Activated T-helper 1 cell treated with anti-CD3 and anti-CD28 coated beads, Interleukin-12 subunit alpha, Interleukin-12 subunit beta, Interleukin-2, Interleukin-4 antibody, amounts not matched to agents 30 ng/mL and 10 ng/mL and 1 ng/mL, durations not matched to agents 14 hours and 24 hours and 36 hours (primary cell): Measurements from ENCODE around the gene PEAK3. TPM values are rescaled to one million over a fixed set of nuclear protein-coding genes. Genes with fewer than 3 reads are reported as not detected.

Experiments
- DNase-seq: peaks from one replicate; pipeline ENCODE4 v3.0.0; 2021; ENCODE audit warnings: low spot score
- H3K27ac Mint-ChIP-seq: one replicate; pipeline ENCODE4 v1.8.0; 2021; ENCODE audit warnings: mild to moderate bottlenecking, mixed read lengths
- H3K27me3 Mint-ChIP-seq: one replicate; pipeline ENCODE4 v1.8.0; 2022; ENCODE audit warnings: mild to moderate bottlenecking, moderate library complexity, mixed read lengths; ENCODE audit not compliant: insufficient read depth
- H3K36me3 Mint-ChIP-seq: one replicate; pipeline ENCODE4 v1.8.0; 2021; ENCODE audit warnings: low read depth, mixed read lengths
- H3K4me1 Mint-ChIP-seq: one replicate; pipeline ENCODE4 v1.8.0; 2021; ENCODE audit warnings: low read depth, mixed read lengths
- H3K4me3 Mint-ChIP-seq: one replicate; pipeline ENCODE4 v1.8.0; 2021; ENCODE audit warnings: mild to moderate bottlenecking, moderate library complexity, mixed read lengths
- H3K9me3 Mint-ChIP-seq: one replicate; pipeline ENCODE4 v1.8.0; 2021; ENCODE audit warnings: mixed read lengths
- intact Hi-C: fragments of 100-400 bp; cut with micrococcal nuclease; formaldehyde crosslinking; loops from one replicate; pipeline ENCODE4 v1.15.1; 2024
- total RNA-seq: library from RNA; stranded (reverse); gene quantifications from 2 replicates; pipeline ENCODE4 v1.2.3, GENCODE V29; 2022

Gene PEAK3
- total RNA-seq, 1 donor from 2014 or later = 0.16 TPM

DNA sequence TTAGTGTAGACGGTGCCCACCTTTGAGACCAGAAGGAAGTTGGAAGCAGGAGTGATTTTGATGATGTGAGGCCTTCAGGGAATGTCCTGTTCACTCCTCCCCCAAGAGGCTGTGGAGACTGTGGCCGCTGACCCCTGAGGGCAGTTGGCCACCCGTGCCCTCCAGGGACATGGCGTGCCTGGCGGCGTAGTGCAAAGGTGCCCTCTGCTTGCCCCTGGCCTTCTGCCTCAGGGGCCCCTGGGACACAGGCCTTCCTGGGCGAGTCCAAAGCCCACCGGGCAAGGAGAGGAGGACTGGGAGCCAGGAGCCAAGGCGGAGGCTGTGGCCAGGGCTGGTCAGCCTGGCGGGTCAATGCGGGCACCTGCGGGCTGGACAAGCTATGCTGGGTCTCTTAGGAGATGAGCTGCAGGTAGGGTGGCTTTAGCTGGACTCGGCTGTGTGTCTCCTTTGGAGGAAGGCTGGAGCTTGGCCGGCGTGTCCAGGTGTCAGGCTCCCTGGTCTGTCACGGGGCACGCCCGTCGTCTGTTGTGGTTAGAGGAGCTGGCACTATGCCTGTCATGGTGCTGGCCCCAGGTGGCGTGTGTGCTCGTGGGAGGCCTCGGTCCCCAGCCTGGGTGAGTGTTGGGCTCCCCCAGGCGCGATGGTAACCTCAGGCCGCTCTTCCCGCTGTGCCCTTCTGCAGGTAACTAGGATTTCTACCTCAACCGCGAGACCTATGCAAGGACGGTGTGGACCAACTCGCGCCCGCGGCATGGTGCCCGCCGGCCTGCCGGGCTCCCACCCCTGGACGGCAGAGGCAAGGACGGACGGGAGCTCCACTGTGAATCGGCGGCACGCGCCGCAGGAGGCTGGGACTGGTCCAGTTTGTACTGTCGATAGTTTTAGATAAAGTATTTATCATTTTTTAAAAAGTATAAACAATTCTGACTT, 52.6 kb downstream of the PEAK3 start:
- peaks cover 5% of the 10 kb centered on the region for H3K4me1 Mint-ChIP-seq
- H3K27ac Mint-ChIP-seq = no peak overlapping the region
- H3K36me3 Mint-ChIP-seq = peaks cover 28% of the 10 kb centered on the region
- H3K27me3 Mint-ChIP-seq = no peaks in the 10 kb centered on the region
- DNase-seq = no peak
- intact Hi-C loops = no loop called here
- no peak overlapping the region for H3K4me3 Mint-ChIP-seq
- no peaks in the 10 kb centered on the region for H3K9me3 Mint-ChIP-seq

DNA sequence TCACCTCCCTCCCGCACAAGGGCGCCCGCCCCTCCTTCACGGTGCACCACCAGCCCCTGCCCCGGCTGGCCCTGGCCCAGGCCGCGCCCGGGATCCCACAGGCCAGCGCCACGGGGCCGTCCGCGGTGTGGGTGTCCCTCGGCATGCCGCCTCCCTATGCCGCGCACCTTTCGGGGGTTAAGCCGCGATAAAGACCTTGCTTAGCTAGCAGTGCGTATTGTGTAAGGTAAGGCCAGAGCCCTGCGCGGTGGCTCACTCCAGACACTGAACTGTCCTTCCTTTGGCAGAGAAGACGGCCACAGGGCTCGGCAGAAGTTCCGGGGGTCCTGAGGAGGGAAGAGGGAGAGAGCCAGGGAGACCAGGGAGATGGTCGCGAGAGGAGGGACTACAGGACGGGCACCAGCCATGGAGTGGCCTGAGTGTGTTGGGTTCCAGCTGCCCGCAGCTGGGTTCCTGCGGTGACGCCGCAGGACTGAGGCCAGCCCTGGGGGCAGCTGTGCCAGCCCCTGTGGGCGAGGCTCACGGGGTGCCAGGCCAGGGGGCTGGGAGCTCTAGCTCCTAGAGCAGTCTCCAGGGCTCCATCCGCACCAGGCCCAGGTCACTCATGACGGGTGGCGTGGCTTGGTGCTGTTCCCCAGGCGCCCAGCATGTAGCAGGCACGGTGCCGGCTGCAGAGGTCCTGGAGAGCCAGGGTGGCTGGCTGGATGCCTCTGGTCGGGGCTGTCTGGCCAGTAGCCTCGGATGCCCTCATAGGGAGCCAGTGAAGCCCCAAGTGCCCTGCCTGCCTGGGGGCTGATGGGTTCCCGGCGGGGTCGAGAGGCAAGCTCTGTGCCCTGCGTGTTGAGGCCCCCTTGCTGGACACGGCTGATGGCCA, 53.6 kb downstream of the PEAK3 start:
- H3K27ac Mint-ChIP-seq = no peak overlapping the region
- H3K4me1 Mint-ChIP-seq = no peaks in the 10 kb centered on the region
- H3K27me3 Mint-ChIP-seq = no peaks in the 10 kb centered on the region
- DNase-seq = no peak
- H3K9me3 Mint-ChIP-seq = no peaks in the 10 kb centered on the region
- H3K4me3 Mint-ChIP-seq = no peak overlapping the region
- intact Hi-C loops = no loop called here
- peaks cover 27% of the 10 kb centered on the region for H3K36me3 Mint-ChIP-seq

DNA sequence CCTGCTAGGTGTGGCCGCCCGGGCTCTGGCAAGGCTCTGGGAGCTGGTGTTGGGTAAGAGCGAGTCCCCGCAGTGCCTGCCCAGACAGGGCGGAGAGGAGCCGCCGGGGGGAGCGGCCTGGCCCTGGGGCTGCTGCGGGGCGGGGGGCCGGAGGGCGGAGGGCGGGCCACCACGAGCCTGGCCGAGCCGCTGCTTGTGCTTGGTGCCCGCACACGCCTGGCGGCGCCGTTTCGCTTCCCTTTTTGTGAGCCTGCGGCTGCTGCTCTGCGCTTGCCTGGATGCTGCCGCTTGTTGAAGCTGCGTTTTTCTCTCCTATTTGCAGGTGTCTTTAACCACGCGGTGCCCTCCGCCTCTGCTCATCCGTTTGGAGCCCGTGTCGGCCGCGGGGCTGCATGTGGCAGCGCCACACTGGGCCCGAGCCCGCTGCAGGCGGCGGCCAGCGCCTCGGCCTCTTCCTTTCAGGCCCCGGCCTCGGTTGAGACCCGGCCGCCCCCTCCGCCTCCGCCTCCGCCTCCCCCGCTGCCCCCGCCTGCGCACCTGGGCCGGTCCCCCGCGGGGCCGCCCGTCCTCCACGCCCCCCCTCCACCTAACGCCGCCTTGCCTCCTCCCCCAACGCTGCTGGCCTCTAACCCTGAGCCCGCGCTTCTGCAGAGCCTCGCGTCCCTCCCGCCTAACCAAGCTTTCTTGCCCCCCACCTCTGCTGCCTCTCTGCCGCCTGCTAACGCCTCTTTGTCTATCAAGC, 54.4 kb downstream of the PEAK3 start:
- intact Hi-C loops = no loop called here
- no peak overlapping the region for H3K4me3 Mint-ChIP-seq
- no peaks in the 10 kb centered on the region for H3K27me3 Mint-ChIP-seq
- no peak overlapping the region for H3K27ac Mint-ChIP-seq
- H3K4me1 Mint-ChIP-seq = no peaks in the 10 kb centered on the region
- peaks cover 24% of the 10 kb centered on the region for H3K36me3 Mint-ChIP-seq
- no peak for DNase-seq
- no peaks in the 10 kb centered on the region for H3K9me3 Mint-ChIP-seq

DNA sequence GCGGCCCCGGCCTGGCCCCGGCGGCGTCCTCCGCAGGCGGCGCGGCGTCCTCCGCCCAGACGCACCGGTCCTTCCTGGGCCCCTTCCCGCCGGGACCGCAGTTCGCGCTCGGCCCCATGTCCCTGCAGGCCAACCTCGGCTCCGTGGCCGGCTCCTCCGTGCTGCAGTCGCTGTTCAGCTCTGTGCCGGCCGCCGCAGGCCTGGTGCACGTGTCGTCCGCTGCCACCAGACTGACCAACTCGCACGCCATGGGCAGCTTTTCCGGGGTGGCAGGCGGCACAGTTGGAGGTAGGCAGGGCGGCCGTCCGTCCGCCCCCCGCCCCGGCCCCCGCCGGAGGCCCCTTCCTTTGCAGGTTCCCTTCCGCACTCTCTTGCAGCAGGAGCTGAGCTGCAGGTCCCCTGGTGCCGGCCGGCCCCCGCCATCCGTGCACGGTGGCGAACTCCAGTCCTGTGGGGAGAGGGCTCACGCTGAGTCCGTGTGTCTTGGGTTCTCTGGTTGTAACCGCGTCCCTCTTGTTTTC, 55.1 kb downstream of the PEAK3 start:
- Mint-ChIP-seq H3K4me1 (no peaks in the 10 kb centered on the region), H3K27ac (no peak overlapping the region), H3K36me3 (peaks cover 24% of the 10 kb centered on the region), H3K27me3 (no peaks in the 10 kb centered on the region), H3K4me3 (no peak overlapping the region), H3K9me3 (no peaks in the 10 kb centered on the region)
- no peak for DNase-seq
- intact Hi-C loops = no loop called here

DNA sequence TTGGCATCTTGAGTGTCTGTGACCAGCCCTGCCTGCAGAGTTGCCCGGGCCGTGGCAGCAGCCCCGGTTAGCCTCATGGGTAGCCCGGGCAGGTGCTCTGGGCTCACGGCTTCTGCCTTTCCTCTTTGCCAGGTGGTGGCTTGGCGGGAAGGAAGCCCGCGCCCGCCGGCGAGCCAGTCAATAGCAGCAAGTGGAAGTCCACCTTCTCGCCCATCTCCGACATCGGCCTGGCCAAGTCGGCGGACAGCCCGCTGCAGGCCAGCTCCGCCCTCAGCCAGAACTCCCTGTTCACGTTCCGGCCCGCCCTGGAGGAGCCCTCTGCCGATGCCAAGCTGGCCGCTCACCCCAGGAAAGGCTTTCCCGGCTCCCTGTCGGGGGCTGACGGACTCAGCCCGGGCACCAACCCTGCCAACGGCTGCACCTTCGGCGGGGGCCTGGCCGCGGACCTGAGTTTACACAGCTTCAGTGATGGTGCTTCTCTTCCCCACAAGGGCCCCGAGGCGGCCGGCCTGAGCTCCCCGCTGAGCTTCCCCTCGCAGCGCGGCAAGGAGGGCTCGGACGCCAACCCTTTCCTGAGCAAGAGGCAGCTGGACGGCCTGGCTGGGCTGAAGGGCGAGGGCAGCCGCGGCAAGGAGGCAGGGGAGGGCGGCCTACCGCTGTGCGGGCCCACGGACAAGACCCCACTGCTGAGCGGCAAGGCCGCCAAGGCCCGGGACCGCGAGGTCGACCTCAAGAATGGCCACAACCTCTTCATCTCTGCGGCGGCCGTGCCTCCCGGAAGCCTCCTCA, 55.7 kb downstream of the PEAK3 start:
- no peak overlapping the region for H3K27ac Mint-ChIP-seq
- peaks cover 20% of the 10 kb centered on the region for H3K36me3 Mint-ChIP-seq
- no peak overlapping the region for H3K4me3 Mint-ChIP-seq
- no peaks in the 10 kb centered on the region for H3K4me1 Mint-ChIP-seq
- H3K27me3 Mint-ChIP-seq = no peaks in the 10 kb centered on the region
- intact Hi-C loops = no loop called here
- no peak for DNase-seq
- H3K9me3 Mint-ChIP-seq = no peaks in the 10 kb centered on the region

DNA sequence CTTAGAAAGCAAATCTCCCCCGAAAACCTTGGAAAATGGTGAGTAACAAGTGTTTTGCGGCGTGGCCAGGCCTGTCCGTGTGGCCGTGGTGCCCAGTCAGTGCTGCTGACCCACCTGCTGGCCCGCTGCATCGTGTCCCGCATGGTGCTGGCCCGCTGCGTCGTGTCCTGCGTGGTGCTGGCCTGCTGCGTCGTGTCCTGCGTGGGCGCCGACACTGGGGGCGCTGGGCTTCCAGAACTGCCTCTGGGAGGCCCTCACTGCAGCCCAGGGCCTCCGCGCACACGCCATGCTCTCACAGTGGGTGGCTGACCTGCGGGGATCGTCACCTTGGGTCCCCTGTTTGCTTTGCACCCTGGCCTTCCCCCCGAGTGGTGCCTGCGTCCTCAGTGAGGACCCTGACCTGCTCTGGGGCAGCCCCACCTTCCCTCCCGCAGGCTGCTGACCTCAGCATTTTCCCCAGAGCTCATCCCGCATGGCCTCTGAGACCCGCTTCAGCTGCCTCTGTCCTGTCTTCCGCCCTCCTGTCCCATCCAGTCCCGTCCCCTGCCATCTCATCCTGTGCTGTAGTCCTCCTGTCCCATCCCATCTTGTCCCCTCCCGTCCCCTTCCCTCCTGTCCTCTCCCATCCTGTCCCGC, 56.4 kb downstream of the PEAK3 start:
- no peak overlapping the region for H3K4me3 Mint-ChIP-seq
- H3K27me3 Mint-ChIP-seq = no peaks in the 10 kb centered on the region
- intact Hi-C loops = no loop called here
- H3K4me1 Mint-ChIP-seq = no peaks in the 10 kb centered on the region
- peaks cover 24% of the 10 kb centered on the region for H3K36me3 Mint-ChIP-seq
- H3K9me3 Mint-ChIP-seq = no peaks in the 10 kb centered on the region
- H3K27ac Mint-ChIP-seq = no peak overlapping the region
- no peak for DNase-seq

DNA sequence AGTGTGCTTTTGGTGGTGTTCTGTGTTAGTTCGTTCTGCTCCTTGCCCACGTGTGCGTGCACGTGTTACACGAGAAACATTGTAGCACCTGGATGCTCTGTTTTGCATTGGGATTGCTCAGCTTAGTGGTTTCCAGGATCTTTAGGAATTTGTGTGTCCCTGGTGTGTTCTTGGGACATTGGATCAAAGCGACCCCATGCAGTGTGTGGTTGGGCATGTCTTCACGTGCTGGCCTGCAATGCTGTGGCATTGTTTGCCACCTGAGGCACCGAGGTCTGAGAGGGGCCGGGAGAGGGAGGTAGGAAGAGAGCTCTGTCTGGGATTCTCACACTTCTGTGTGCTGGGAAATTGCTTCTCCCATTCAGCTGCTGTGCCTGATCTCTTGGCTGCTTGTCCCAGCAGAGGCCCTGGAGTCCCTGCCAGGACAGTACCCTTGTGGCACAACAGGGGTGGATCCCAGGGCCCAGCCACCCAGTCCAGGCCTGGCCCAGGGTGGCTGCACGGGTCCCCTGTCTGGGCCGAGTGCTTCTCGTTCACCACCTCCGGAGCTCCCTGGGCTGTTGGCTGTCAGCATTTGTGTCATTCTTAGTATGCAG, 57.1 kb downstream of the PEAK3 start:
- no peak overlapping the region for H3K27ac Mint-ChIP-seq
- no peak for DNase-seq
- H3K4me3 Mint-ChIP-seq = no peak overlapping the region
- no peaks in the 10 kb centered on the region for H3K9me3 Mint-ChIP-seq
- no peaks in the 10 kb centered on the region for H3K27me3 Mint-ChIP-seq
- peaks cover 22% of the 10 kb centered on the region for H3K36me3 Mint-ChIP-seq
- no peaks in the 10 kb centered on the region for H3K4me1 Mint-ChIP-seq
- intact Hi-C loops = no loop called here

Other genes with a start within 250 kb of the PEAK3 start
- gene MKNK2, start 230.9 kb downstream of the PEAK3 start, total RNA-seq = 150 and 166 TPM in 2 replicates
- 161 and 167 TPM in 2 replicates for gene MOB3A, start 185.8 kb downstream of the PEAK3 start, total RNA-seq
- gene IZUMO4, start 185.3 kb downstream of the PEAK3 start, total RNA-seq = 6.7 and 7.1 TPM in 2 replicates
- gene AP3D1, start 130.6 kb downstream of the PEAK3 start, total RNA-seq = 120 and 124 TPM in 2 replicates
- gene DOT1L, start 118.2 kb downstream of the PEAK3 start, total RNA-seq = 119 and 128 TPM in 2 replicates
- gene PLEKHJ1, start 45.8 kb downstream of the PEAK3 start, total RNA-seq = 67.5 and 68.2 TPM in 2 replicates
- 153 and 169 TPM in 2 replicates for gene SF3A2, start 45.4 kb downstream of the PEAK3 start, total RNA-seq
- 2.2 and 4.5 TPM in 2 replicates for gene AMH, start 32.9 kb downstream of the PEAK3 start, total RNA-seq
- 0.34 TPM in 1 of 2 replicates, not detected in the other for gene JSRP1, start 25.8 kb downstream of the PEAK3 start, total RNA-seq
- gene LINGO3, start 26.0 kb upstream of the PEAK3 start, total RNA-seq = 0.18 and 0.24 TPM in 2 replicates
- gene LSM7, start 46.4 kb upstream of the PEAK3 start, total RNA-seq = 180 and 193 TPM in 2 replicates
- gene SPPL2B, start 46.5 kb upstream of the PEAK3 start, total RNA-seq = 71.2 and 71.4 TPM in 2 replicates
- gene TMPRSS9, start 78.1 kb upstream of the PEAK3 start, total RNA-seq = not detected in 2 replicates
- 178 and 185 TPM in 2 replicates for gene TIMM13, start 145.4 kb upstream of the PEAK3 start, total RNA-seq
- 109 and 116 TPM in 2 replicates for gene LMNB2, start 174.8 kb upstream of the PEAK3 start, total RNA-seq
- 129 and 132 TPM in 2 replicates for gene GADD45B, start 194.0 kb upstream of the PEAK3 start, total RNA-seq